ENCODE measurements around the gene RPS6KB2. TPM values are rescaled to one million over a fixed set of nuclear protein-coding genes. Genes with fewer than 3 reads are reported as not detected.

The RPS6KB2 gene
- total RNA-seq, 4 donors from 2014 or later, result 22.2 to 35.4 (median 27.0) TPM

GRCh38 chr11:67393990-67394389, 34.3 kb upstream of the RPS6KB2 start:
- no peak for TF ChIP-seq CTCF (IDR thresholded peaks at IDR 0.05; ENCODE audit: low read depth)

DNA sequence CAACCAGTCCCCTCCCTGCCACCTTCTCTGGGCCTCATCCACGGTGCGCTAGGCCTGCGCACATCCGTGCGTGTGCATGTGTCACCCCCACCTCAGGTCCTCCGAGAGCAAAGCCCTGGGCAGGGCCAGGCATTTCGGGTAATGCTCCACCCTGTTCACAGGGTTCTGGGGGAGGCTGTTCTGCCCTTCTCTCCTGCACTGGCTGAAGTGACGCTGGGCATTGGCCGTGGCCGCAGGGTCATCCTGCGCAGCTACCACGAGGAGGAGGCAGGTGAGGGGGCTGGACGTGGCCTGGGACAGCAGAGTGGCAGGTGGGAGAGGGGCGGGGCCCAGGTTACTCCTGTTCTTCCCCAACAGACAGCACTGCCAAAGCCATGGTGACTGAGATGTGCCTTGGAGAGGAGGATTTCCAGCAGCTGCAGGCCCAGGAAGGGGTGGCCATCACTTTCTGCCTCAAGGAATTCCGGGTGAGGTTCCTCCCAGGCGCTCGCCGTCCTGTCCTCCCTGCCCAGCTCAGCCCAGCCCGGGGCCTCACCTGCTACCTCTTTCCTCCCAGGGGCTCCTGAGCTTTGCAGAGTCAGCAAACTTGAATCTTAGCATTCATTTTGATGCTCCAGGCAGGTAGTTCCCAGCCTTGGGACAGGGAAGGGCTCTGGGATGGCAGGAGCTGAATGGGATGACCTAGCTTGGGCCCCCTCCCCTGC, 32.6 kb upstream of the RPS6KB2 start:
- TF ChIP-seq CTCF (IDR thresholded peaks at IDR 0.05; ENCODE audit: low read depth), result no peak

GRCh38 chr11:67396259-67396581, 32.1 kb upstream of the RPS6KB2 start:
- no peak for TF ChIP-seq CTCF (IDR thresholded peaks at IDR 0.05; ENCODE audit: low read depth)

DNA sequence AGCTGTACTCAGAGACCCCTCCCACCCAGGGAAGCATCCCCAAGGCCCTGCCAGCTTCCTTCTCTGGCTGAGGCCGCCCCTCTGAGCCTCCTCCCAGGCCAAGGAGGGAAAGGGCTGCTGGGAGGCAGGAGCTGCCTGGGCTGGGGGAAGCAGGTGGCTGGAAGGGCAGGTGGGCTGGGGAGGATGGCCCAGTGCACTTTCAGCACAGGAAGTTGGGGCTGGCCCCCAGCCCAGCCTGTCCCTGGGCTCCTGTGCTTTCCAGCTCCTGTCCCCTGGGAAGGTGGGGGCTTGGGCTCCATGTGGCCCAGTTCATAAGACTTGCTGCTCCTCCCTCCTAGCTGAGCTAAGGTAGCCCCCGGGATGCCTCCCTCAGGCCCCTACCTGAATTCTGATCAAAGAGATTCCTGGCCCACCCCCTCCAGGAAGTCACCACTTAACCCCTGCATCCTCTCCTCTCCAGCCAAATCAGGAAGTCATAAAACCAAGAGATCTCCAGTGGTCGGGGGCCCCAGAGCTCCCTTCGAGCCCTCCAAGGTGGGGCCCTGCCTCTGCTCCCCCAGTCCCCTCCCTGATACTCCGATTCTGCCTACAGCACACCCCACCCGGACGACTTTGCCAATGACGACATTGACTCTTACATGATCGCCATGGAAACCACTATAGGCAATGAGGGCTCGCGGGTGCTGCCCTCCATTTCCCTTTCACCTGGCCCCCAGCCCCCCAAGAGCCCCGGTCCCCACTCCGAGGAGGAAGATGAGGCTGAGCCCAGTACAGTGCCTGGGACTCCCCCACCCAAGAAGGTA, 31.5 kb upstream of the RPS6KB2 start:
- TF ChIP-seq CTCF (IDR thresholded peaks at IDR 0.05; ENCODE audit: low read depth), result no peak

DNA sequence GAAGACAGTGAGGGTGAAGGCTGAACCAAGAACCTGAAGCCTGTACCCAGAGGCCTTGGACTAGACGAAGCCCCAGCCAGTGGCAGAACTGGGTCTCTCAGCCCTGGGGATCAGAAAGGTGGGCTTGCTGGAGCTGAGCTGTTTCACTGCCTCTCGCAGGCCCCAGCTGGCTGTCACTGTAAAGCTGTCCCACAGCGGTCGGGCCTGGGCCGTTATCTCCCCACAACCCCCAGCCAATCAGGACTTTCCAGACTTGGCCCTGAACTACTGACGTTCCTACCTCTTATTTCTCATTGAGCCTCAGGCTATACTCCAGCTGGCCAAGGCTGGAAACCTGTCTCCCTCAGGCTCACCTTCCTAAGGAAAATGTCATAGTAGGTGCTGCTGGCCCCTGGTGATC, 30.8 kb upstream of the RPS6KB2 start:
- no peak for TF ChIP-seq CTCF (IDR thresholded peaks at IDR 0.05; ENCODE audit: low read depth)

GRCh38 chr11:67397986-67398660, 30.2 kb upstream of the RPS6KB2 start:
- no peak for TF ChIP-seq CTCF (IDR thresholded peaks at IDR 0.05; ENCODE audit: low read depth)

Measured in subcutaneous adipose tissue (tissue), 4 donors.